Measurements from ENCODE around the gene XRCC5.
A peak's percentile ranks its signal among the peaks of the same experiment; 100 is the strongest.
"Not testable (repeated sequence)": the region's sequence is repeated elsewhere in the genome, so short reads cannot be mapped to it uniquely, and the experiment has no call there.

The XRCC5 gene

GRCh38 chr2:216108967-216109921, at the start of gene XRCC5:
TSS of gene XRCC5 (plus strand) at chr2:216109348. CDS start at chr2:216109437, 89 bp downstream.
- peak; percentile 98 for DNase-seq

- DNase-seq: no peak
Measured at GRCh38 chr2:216064014-216064630, 45.0 kb upstream of the XRCC5 start.

GRCh38 chr2:216064665-216065064, 44.5 kb upstream of the XRCC5 start:
- DNase-seq: no peak

GRCh38 chr2:216066230-216066629, 42.9 kb upstream of the XRCC5 start:
- DNase-seq: no peak

- no peak for DNase-seq
Measured at GRCh38 chr2:216069028-216069427, 40.1 kb upstream of the XRCC5 start.

- DNase-seq: no peak
Measured at GRCh38 chr2:216070195-216070594, 39.0 kb upstream of the XRCC5 start.

GRCh38 chr2:216071111-216071851, 37.9 kb upstream of the XRCC5 start:
- no peak for DNase-seq

- no peak for DNase-seq
Measured at GRCh38 chr2:216072473-216072872, 36.7 kb upstream of the XRCC5 start.

GRCh38 chr2:216073773-216074172, 35.4 kb upstream of the XRCC5 start:
- no peak for DNase-seq

- no peak for DNase-seq
Measured at GRCh38 chr2:216074380-216074779, 34.8 kb upstream of the XRCC5 start.

- no peak for DNase-seq
Measured at GRCh38 chr2:216074794-216075193, 34.4 kb upstream of the XRCC5 start.

GRCh38 chr2:216075510-216076485, 33.4 kb upstream of the XRCC5 start:
- DNase-seq: no peak

- DNase-seq: no peak
Measured at GRCh38 chr2:216078776-216079175, 30.4 kb upstream of the XRCC5 start.

- DNase-seq: not testable (repeated sequence)
Measured at GRCh38 chr2:216080048-216080447, 29.1 kb upstream of the XRCC5 start.

- no peak for DNase-seq
Measured at GRCh38 chr2:216081012-216081411, 28.1 kb upstream of the XRCC5 start.

GRCh38 chr2:216081487-216082116, 27.5 kb upstream of the XRCC5 start, which contains the start of the genes PECR and TMEM169:
TSS of gene PECR (minus strand) at chr2:216081809. CDS start at chr2:216081741, 68 bp downstream.
TSS of gene TMEM169 (plus strand) at chr2:216081919. CDS start at chr2:216095964, 14,045 bp downstream.
- DNase-seq: peak; percentile 87

- no peak for DNase-seq
Measured at GRCh38 chr2:216082117-216082711, 26.9 kb upstream of the XRCC5 start.

GRCh38 chr2:216082805-216083204, 26.3 kb upstream of the XRCC5 start:
- DNase-seq: peak; percentile 70

- peak; percentile 93 for DNase-seq
Measured at GRCh38 chr2:216083464-216084281, 25.5 kb upstream of the XRCC5 start.

- DNase-seq: no peak
Measured at GRCh38 chr2:216084547-216084946, 24.6 kb upstream of the XRCC5 start.

Measured in islet precursor cell (in vitro differentiated cells).